DND-41 (cell line): ENCODE data around the gene PARP4.

Experiments
- EZH2 ChIP-seq: IDR thresholded peaks from 3 replicates; pipeline ENCODE4 v1.6.1; 2012; ENCODE audit warnings: borderline replicate concordance, low read depth, mild to moderate bottlenecking, moderate library complexity, low read length, inconsistent platforms; ENCODE audit not compliant: severe bottlenecking
- TF ChIP-seq, protein P1 (sequence below): IDR thresholded peaks from 2 replicates; pipeline ENCODE4 v1.5.1; 2012; ENCODE audit warnings: borderline replicate concordance, low read length, moderate library complexity, mild to moderate bottlenecking; ENCODE audit not compliant: poor library complexity, severe bottlenecking; ENCODE audit errors: extremely low read depth

DNA sequence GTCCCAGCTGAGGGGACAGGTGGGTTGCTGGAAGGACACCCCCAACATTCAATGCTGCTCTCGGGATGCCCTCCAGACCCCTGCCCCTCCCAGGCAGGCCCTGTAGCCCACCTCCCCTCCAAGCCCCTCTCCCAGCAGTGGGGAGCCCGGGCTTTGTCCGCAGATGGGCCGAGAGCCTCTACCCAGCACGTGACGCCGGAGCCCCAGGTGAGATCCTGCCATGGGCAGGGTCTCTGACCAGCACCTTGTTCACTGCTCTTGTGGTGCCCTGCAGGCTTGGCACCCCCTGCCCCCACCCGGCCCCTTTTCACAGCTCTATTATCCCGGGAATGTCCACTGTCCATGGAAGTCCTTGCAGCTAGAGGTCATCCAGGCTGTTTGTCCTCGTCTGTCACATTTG is 126.7 kb downstream of the PARP4 start:
- TF ChIP-seq, protein P1, sequence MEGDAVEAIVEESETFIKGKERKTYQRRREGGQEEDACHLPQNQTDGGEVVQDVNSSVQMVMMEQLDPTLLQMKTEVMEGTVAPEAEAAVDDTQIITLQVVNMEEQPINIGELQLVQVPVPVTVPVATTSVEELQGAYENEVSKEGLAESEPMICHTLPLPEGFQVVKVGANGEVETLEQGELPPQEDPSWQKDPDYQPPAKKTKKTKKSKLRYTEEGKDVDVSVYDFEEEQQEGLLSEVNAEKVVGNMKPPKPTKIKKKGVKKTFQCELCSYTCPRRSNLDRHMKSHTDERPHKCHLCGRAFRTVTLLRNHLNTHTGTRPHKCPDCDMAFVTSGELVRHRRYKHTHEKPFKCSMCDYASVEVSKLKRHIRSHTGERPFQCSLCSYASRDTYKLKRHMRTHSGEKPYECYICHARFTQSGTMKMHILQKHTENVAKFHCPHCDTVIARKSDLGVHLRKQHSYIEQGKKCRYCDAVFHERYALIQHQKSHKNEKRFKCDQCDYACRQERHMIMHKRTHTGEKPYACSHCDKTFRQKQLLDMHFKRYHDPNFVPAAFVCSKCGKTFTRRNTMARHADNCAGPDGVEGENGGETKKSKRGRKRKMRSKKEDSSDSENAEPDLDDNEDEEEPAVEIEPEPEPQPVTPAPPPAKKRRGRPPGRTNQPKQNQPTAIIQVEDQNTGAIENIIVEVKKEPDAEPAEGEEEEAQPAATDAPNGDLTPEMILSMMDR = no peak
- no peak for TF ChIP-seq EZH2
